GM12892 (cell line): Measurements from ENCODE around the gene TTC33.

Experiments
- POLR2A ChIP-seq: IDR thresholded peaks from 2 replicates; pipeline ENCODE4 v1.6.1; 2011; ENCODE audit warnings: low read depth, low read length, control low read depth
- POLR2AphosphoS5 ChIP-seq: IDR thresholded peaks from 2 replicates; pipeline ENCODE4 v1.6.1; 2011; ENCODE audit warnings: low read depth, low read length, control low read depth
- TAF1 ChIP-seq: IDR thresholded peaks from 2 replicates; pipeline ENCODE4 v1.6.1; 2011; ENCODE audit warnings: low read depth, mild to moderate bottlenecking, control low read depth, low read length, borderline replicate concordance

DNA sequence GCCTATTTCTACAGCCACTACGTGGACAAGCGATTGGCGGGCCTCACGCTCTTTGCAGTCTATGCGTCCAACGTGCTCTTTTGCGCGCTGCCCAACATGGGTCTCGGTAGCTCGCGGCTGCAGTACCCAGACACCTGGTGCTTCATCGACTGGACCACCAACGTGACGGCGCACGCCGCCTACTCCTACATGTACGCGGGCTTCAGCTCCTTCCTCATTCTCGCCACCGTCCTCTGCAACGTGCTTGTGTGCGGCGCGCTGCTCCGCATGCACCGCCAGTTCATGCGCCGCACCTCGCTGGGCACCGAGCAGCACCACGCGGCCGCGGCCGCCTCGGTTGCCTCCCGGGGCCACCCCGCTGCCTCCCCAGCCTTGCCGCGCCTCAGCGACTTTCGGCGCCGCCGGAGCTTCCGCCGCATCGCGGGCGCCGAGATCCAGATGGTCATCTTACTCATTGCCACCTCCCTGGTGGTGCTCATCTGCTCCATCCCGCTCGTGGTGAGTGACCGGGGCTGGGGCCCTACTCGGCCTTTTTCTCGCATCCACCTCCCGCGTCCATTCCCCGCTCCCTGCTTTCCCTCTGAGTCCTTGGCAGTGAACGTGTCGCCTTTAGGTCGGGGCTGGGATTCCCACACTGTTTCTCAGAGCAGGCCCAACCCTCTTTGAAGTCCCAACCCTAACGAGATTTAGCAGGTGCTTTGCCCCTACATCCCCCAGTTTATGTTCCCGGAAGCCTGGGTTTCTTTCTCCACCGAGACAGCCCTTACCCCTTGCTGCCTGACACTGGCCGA, 74.2 kb downstream of the TTC33 start:
- TF ChIP-seq POLR2AphosphoS5 = no peak
- no peak for TF ChIP-seq TAF1
- no peak for TF ChIP-seq POLR2A
